Islet precursor cell (in vitro differentiated cells): ENCODE results near the gene CDK5.
A peak's percentile ranks its signal among the peaks of the same experiment; 100 is the strongest.
"Not testable (repeated sequence)": the region's sequence is repeated elsewhere in the genome, so short reads cannot be mapped to it uniquely, and the experiment has no call there.

Experiments
- DNase-seq: peaks from one replicate; pipeline ENCODE4 v3.0.0-alpha.2; 2018

CDK5 gene

GRCh38 chr7:151056666-151057505 is 811 bp downstream of the CDK5 start:
- peak; percentile 89 for DNase-seq

- DNase-seq: no peak
Observed at GRCh38 chr7:151056283-151056665, 1.4 kb downstream of the CDK5 start.

GRCh38 chr7:151053751-151054150 is 3.9 kb downstream of the CDK5 start:
- DNase-seq: no peak

GRCh38 chr7:151053096-151053495 is 4.6 kb downstream of the CDK5 start:
- no peak for DNase-seq

DNA sequence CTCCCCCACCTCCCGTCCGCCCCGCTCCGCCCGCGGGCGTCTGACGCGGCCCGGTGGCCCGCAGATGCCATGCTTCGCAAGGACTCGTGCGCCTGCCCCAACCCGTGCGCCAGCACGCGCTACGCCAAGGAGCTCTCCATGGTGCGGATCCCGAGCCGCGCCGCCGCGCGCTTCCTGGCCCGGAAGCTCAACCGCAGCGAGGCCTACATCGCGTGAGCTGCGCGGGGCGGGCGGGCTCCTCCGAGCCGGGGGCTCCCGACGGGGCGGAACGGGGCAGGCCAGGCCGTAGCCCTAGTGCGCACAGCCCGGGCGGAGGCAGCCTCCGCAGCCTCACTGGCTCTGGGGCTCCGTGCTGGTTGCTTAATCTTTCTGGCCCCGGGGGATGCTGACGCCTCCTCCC is 6.6 kb downstream of the CDK5 start:
- DNase-seq: peak; percentile 92

GRCh38 chr7:151048911-151049463 is 8.7 kb downstream of the CDK5 start:
- no peak for DNase-seq

DNA sequence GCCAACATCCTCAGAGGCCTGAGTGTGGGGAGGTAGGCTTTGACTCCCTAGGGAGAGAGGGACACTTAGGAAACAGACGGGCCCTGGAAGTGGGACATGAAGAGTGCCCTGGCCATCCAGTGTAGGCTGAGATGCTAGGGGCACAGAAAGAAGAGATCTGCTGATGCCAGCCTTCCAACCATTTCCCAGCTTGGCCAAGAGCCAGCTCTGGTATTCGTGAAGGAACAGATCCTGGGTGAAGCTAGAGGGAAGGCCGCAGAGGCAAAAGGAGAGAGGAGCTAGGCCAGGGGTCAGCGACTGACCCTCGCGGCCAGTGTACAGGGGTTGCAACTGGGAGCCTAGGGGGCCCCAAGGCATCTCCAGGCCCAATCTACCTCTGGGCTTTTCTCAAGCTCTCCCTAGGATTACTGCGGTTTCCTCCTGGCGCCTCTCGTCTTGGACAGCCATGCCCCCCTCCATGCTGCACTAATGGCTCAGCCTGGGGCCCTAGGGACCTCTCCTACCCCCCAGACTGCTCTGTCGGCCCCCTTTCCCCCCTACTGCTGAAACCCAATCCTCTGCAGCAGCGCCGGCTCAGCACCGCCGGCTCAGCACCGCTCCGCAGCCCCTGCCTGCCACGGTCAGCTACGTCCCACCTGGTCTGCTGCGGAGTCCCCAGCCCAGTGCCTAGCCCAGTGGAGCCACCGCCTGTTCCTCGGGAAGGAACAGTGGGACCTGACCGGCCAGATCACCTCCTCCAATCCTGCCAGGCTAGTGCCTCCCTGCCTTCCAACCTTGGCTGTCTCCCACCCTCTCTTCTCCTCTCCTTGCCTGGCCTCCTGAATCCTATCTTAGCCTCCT is 9.5 kb downstream of the CDK5 start, which contains the start of gene ASIC3:
TSS of gene ASIC3 (plus strand) at position 556 of the 840 bp plus-strand sequence. CDS start 355 bp downstream, outside the sequence.
- no peak for DNase-seq

- DNase-seq: no peak
Observed at GRCh38 chr7:151046603-151047573, 10.8 kb downstream of the CDK5 start.

GRCh38 chr7:151045967-151046366 is 11.7 kb downstream of the CDK5 start:
- DNase-seq: no peak

- no peak for DNase-seq
Observed at GRCh38 chr7:151045262-151045661, 12.4 kb downstream of the CDK5 start.

DNA sequence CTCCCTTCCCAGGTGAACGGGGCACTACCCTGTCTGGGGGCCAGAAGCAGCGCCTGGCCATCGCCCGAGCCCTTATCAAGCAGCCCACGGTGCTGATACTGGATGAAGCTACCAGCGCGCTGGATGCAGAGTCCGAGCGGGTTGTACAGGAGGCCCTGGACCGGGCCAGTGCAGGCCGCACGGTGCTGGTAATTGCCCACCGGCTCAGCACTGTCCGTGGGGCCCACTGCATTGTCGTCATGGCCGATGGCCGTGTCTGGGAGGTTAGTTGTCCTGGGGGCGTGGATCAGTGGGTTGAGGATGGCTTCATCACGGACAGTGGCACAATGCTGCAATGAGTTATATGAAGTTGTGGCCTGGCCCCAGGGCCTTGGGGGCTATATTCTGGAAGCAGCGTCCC is 13.7 kb downstream of the CDK5 start:
- no peak for DNase-seq

GRCh38 chr7:151043449-151043848 is 14.2 kb downstream of the CDK5 start:
- DNase-seq: not testable (repeated sequence)

DNA sequence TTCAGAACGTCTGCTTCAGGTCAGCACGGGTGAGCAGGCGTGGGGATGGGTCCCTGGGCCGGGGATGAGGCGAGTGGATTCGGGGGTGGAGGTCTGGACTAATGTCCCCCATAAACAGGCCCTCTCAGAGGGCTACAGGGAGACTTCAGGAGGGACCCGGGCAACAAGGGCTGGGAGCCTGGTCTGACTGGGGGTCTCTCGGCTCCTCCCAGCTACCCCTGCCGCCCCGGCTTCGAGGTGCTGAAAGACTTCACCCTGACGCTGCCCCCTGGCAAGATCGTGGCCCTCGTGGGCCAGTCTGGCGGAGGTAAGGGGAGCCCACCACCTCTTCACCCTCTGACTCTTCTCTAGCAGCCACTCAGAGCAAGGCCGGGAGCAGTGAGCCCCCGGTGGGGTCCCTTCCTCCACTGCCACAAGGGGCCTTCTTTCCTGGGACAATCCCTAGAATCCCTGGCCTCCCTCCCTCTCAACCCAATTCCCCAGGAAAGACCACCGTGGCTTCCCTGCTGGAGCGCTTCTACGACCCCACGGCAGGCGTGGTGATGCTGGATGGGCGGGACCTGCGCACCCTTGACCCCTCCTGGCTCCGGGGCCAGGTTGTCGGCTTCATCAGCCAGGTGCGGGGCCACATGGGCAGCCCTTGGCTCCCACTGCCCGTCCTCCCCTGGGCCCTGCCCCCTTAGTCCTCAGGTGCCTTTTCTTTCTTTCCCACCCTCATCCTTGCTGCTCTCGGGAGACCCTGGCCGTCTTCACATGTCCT is 16.9 kb downstream of the CDK5 start:
- DNase-seq: no peak

DNA sequence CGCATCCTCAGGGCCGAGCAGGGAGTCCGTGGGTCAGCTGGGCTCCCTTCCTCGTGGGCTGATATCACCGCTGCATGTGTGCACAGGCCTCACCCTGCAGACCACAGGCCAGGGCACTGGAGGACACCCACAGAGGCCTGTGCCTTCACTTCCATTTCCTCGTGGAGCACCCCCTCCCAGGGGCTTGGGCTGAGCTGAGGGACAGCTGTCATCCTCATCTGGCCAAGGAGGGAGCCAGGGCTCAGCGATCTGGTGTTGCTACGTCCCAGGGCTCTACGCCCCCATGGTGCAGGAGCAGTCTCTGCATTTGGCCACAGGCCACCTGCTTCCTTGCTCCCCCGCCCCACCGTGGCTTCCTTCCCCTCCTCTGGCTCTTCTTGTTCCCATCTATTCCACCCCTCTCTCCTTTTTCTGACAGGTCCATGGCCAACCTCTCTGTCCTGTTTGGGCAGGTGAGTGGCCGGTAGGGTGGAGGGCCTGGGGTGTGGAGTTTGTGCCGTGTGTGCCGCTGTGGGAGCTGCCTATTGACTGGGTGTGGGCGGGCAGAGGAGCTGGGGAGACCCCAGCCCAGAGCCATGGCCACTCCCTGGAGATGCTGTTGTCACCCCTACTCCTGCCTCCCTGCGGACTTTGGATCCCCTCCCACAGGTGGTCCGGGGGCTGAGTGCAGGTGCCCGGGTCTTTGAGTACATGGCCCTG is 17.7 kb downstream of the CDK5 start:
- DNase-seq: no peak

DNA sequence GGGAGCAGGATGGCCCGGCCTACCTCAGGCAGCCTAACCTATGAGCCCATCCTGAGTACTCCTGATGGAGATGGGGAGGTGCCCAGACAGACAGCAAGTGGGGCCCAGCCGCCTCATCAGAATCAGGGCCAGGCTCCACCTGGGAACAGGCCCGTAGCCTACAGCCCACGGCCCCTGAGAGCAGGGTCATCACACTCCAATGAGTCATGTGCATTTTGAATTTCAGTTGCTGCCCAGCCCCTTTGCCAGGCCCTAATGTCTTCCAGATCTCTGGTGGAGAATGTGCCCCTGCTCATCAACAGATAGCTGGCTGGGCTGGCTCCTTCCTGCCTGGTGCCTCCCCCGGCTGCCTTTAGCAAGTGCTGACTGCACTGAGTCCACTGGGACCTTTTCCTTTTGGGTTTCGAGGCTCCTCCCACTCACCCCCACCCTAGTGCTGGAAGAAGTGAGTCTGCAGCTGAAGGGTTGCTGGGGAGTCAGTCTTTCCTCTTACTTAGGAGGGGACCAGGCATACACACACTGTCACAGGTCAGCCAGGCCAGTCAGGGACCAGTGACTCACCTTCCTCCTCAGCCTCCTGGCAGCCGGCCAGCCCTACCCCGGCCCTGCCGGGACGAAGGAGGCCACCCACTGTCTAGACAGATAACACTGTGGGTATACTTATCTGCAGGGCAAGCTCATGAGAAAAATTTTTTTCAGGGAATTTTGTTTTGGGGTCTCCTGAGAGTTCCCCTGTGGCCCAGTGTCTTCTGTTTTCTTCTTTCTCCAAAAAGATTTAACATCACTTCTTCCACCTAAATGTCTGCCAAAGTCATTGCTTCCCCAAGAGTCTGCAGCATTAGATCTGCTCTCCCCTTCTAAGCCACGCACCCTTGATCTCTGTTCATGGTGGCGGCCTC is 18.5 kb downstream of the CDK5 start:
- DNase-seq: peak; percentile 98

- no peak for DNase-seq
Observed at GRCh38 chr7:151035902-151036301, 21.8 kb downstream of the CDK5 start.

- DNase-seq: no peak
Observed at GRCh38 chr7:151035026-151035717, 22.5 kb downstream of the CDK5 start.

- no peak for DNase-seq
Observed at GRCh38 chr7:151034312-151035025, 23.2 kb downstream of the CDK5 start.

GRCh38 chr7:151033864-151034249 is 23.8 kb downstream of the CDK5 start:
- DNase-seq: no peak
